NT2/D1 (cell line): Measurements from ENCODE around the gene UTP11.

Experiments
- DNase-seq: peaks from one replicate; pipeline ENCODE4 v3.0.0-alpha.2; 2011; ENCODE audit warnings: low read depth, low spot score
- H3K27me3 ChIP-seq: 2 replicates; pipeline ENCODE4 v1.6.0; 2011; ENCODE audit warnings: mild to moderate bottlenecking; ENCODE audit not compliant: insufficient read length, insufficient read depth
- H3K36me3 ChIP-seq: 2 replicates; pipeline ENCODE4 v1.6.1; 2011; ENCODE audit warnings: mild to moderate bottlenecking, low read length, mixed read lengths; ENCODE audit not compliant: insufficient read depth, insufficient read length
- H3K4me1 ChIP-seq: 2 replicates; pipeline ENCODE4 v1.5.1; 2011; ENCODE audit not compliant: insufficient read depth, insufficient read length
- H3K4me3 ChIP-seq: 2 replicates; pipeline ENCODE4 v1.5.1; 2011; ENCODE audit warnings: low read depth; ENCODE audit not compliant: insufficient read length
- H3K9ac ChIP-seq: 2 replicates; pipeline ENCODE4 v1.6.0; 2011; ENCODE audit warnings: low read depth; ENCODE audit not compliant: insufficient read length
- H3K9me3 ChIP-seq: 2 replicates; pipeline ENCODE4 v1.5.1; 2011; ENCODE audit warnings: mild to moderate bottlenecking, low read length; ENCODE audit not compliant: insufficient read depth
- SUZ12 ChIP-seq: IDR thresholded peaks from 2 replicates; pipeline ENCODE4 v1.6.1; 2011; ENCODE audit not compliant: insufficient read length, insufficient read depth; ENCODE audit errors: extremely low read depth
- YY1 ChIP-seq: IDR thresholded peaks from 2 replicates; pipeline ENCODE4 v1.6.1; 2011; ENCODE audit not compliant: insufficient read length, insufficient read depth
- ZNF274 ChIP-seq: IDR thresholded peaks from 2 replicates; pipeline ENCODE4 v1.6.1; 2011; ENCODE audit warnings: mild to moderate bottlenecking, low read depth, low read length

Gene UTP11

GRCh38 chr1:38025664-38026063 lies 13.1 kb downstream of the UTP11 start:
- H3K9me3 ChIP-seq, result no peaks in the 10 kb centered on the region
- DNase-seq, result no peak
- peaks cover 39% of the 10 kb centered on the region for H3K4me1 ChIP-seq
- H3K27me3 ChIP-seq, result no peaks in the 10 kb centered on the region
- H3K4me3 ChIP-seq, result no peak overlapping the region
- peaks cover 56% of the 10 kb centered on the region for H3K36me3 ChIP-seq
- H3K9ac ChIP-seq, result no peak overlapping the region
- TF ChIP-seq SUZ12 (no peak), YY1 (no peak), ZNF274 (no peak)

DNA sequence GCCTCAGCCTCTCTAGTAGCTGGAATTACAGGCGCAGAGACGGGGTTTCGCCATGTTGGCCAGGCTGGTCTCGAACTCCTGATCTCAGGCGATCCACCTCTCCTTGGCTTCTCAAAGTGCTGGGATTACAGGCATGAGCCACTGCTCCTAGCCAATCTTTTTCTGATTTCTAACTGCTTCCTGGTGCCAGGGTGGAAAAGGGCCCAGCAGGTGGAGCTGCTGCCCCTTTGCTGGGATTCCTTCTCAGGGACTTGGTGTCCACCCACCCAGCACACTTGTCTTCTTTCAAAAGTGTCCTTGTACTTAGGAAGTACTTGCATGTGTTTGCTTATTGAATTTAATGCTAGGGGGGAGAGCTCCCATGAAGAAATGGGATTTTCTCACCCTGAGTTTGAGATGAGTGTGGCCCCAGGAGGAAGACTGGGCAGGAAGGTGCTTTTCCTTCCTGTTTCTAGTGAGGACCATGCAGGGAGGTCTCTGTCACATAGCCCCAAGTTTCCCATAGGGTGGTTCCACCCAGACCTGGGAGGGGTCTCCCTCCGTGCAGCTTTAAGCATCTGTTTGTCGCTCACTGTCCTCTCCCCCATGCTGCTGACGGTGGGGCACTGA lies 14.2 kb downstream of the UTP11 start:
- no peaks in the 10 kb centered on the region for H3K9me3 ChIP-seq
- no peak for DNase-seq
- H3K36me3 ChIP-seq, result peaks cover 49% of the 10 kb centered on the region
- peak overlapping the region; percentile 28 for H3K9ac ChIP-seq
- TF ChIP-seq ZNF274, result no peak
- H3K4me3 ChIP-seq, result no peak overlapping the region
- H3K4me1 ChIP-seq, result peaks cover 48% of the 10 kb centered on the region
- H3K27me3 ChIP-seq, result no peaks in the 10 kb centered on the region

- Histone ChIP-seq H3K4me3 (no peak overlapping the region), H3K9me3 (no peaks in the 10 kb centered on the region), H3K4me1 (peaks cover 48% of the 10 kb centered on the region), H3K36me3 (peaks cover 42% of the 10 kb centered on the region), H3K9ac (peak overlapping the region; percentile 34), H3K27me3 (no peaks in the 10 kb centered on the region)
- no peak for TF ChIP-seq SUZ12
- no peak for TF ChIP-seq ZNF274
- TF ChIP-seq YY1, result no peak
- no peak for DNase-seq
These were observed 14.9 kb downstream of the UTP11 start for GRCh38 chr1:38027201-38028104.

DNA sequence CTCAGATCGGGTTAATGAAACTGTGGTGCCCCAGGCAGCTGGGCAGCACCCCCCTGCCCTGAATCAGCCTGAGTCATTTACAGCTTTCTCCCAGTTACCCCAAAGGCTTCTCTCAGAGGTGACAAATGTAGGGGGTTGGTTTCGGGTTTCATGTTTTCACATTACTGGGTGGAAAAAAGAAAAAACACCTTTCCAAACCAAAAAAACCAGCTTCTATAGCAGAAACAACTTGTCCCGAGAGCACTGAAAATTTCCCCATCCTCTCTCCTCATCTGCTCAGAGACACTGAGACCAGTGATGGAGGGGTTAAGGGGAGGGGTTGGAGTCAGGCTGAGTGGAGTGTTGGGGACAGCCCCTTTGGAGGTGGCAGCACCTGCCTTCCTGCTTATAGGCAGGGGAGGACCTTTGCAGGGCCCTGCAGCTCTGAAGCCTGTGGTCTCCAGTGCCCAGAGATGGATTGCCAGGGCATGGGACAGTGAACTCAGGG lies 15.6 kb downstream of the UTP11 start:
- peaks cover 35% of the 10 kb centered on the region for H3K36me3 ChIP-seq
- TF ChIP-seq ZNF274 (no peak), YY1 (no peak), SUZ12 (no peak)
- H3K9ac ChIP-seq, result peak overlapping the region; percentile 53
- H3K27me3 ChIP-seq, result no peaks in the 10 kb centered on the region
- H3K4me1 ChIP-seq, result peaks cover 48% of the 10 kb centered on the region
- no peak for DNase-seq
- no peak overlapping the region for H3K4me3 ChIP-seq
- H3K9me3 ChIP-seq, result no peaks in the 10 kb centered on the region

- H3K36me3 ChIP-seq, result peaks cover 30% of the 10 kb centered on the region
- H3K9me3 ChIP-seq, result no peaks in the 10 kb centered on the region
- H3K9ac ChIP-seq, result peak overlapping the region; percentile 53
- peaks cover 48% of the 10 kb centered on the region for H3K4me1 ChIP-seq
- no peaks in the 10 kb centered on the region for H3K27me3 ChIP-seq
- no peak overlapping the region for H3K4me3 ChIP-seq
- no peak for DNase-seq
- no peak for TF ChIP-seq SUZ12
- TF ChIP-seq ZNF274, result no peak
- TF ChIP-seq YY1, result no peak
These were observed 16.1 kb downstream of the UTP11 start for GRCh38 chr1:38028671-38029070.

DNA sequence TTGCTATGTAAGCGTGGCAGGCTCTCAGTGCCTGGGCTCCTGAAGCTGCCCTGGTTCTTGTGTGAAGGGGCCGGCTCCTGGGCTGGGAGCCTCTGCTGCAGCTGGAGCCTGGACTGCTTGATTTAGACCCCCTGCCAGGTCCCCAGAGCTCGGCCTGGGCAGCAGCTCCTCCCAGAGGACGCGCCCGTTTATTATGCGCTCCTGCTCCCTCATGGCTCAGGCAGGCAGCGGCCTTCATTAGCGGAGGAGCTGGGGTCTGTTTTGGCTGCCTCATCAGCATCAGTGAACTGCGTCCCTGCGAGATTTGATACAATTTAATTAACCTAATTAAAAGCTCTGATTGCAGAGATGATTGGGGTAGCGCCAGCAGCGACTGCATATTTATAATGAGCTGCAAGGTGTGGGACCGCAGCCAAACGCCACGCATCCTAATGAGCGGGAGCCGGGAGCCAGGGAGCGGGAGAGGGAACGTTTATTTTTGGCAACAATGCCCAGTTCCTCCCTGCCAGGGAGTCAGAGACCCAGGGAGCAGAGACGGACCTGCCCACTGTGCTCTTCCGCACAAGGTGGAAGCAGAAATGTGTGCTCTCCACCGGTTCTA lies 16.6 kb downstream of the UTP11 start:
- peaks cover 24% of the 10 kb centered on the region for H3K36me3 ChIP-seq
- peak; percentile 81 for DNase-seq
- H3K27me3 ChIP-seq, result no peaks in the 10 kb centered on the region
- H3K4me1 ChIP-seq, result peaks cover 48% of the 10 kb centered on the region
- no peak overlapping the region for H3K4me3 ChIP-seq
- TF ChIP-seq SUZ12, result no peak
- no peak for TF ChIP-seq ZNF274
- no peak for TF ChIP-seq YY1
- peak overlapping the region; percentile 82 for H3K9ac ChIP-seq
- H3K9me3 ChIP-seq, result no peaks in the 10 kb centered on the region
